HEK293 (cell line): Measurements from ENCODE around the gene ENOX2.
A peak's percentile ranks its signal among the peaks of the same experiment; 100 is the strongest.

Source experiments
- CTCF ChIA-PET: fragments of 350-600 bp; formaldehyde crosslinking; extraction: SDS; loops from one replicate; lab custom pipeline; 2021; ENCODE audit warnings: antibody characterized with exemption; lab: Yijun Ruan, JAX
- POLR2A ChIA-PET: fragments of 300-600 bp; formaldehyde crosslinking; extraction: SDS; loops from one replicate; lab custom pipeline; 2020; ENCODE audit warnings: antibody characterized with exemption, inconsistent platforms; lab: Yijun Ruan, JAX
- H3K27ac ChIP-seq: fragments of 200-500 bp; sonication (Bioruptor generic); 2 replicates; pipeline ENCODE4 v1.5.1; 2014; ENCODE audit warnings: low read depth, low read length, control low read depth, inconsistent platforms; ENCODE audit errors: extremely low read depth
- H3K36me3 ChIP-seq, 2 experiments: fragments of 200-500 bp in 1 of 2; sonication (Bioruptor generic) in 1 of 2; 1 replicate in 1 of 2; 2 replicates in 1 of 2; pipeline ENCODE4 v1.5.1; 2014 to 2017; ENCODE audit warnings: inconsistent platforms in 2 of 2, low read length in 2 of 2; ENCODE audit not compliant: control insufficient read depth in 2 of 2, insufficient read depth in 1 of 2
- H3K4me1 ChIP-seq: fragments of 200-500 bp; sonication (Bioruptor generic); 2 replicates; pipeline ENCODE4 v1.5.1; 2014; ENCODE audit warnings: mild to moderate bottlenecking, low read length, inconsistent platforms; ENCODE audit not compliant: control insufficient read depth, insufficient read depth
- H3K4me3 ChIP-seq: 2 replicates; pipeline ENCODE4 v1.5.1; 2011; ENCODE audit warnings: low read depth, mild to moderate bottlenecking, control low read depth, low read length, moderate library complexity
- H3K9me3 ChIP-seq: fragments of 200-500 bp; sonication (Bioruptor generic); 2 replicates; pipeline ENCODE4 v1.5.1; 2014; ENCODE audit warnings: low read depth, low read length, inconsistent platforms; ENCODE audit not compliant: control insufficient read depth, insufficient read depth
- FEZF1 ChIP-seq: fragments of 450-650 bp; formaldehyde crosslinking; IDR thresholded peaks from 2 replicates; pipeline ENCODE4 v1.5.1; 2016; ENCODE audit warnings: missing biosample characterization, missing genetic modification characterization
- GFI1B ChIP-seq: fragments of 450-650 bp; formaldehyde crosslinking; IDR thresholded peaks from 2 replicates; pipeline ENCODE4 v1.5.1; 2016; ENCODE audit warnings: missing biosample characterization, missing genetic modification characterization
- PRDM1 ChIP-seq: fragments of 450-650 bp; formaldehyde crosslinking; IDR thresholded peaks from 2 replicates; pipeline ENCODE4; 2016; ENCODE audit warnings: missing biosample characterization, missing genetic modification characterization
- PRDM6 ChIP-seq: fragments of 450-650 bp; formaldehyde crosslinking; IDR thresholded peaks from 2 replicates; pipeline ENCODE4 v1.5.1; 2017; ENCODE audit warnings: missing biosample characterization, missing genetic modification characterization
- SP3 ChIP-seq: fragments of 450-650 bp; formaldehyde crosslinking; IDR thresholded peaks from 2 replicates; pipeline ENCODE4 v1.5.1; 2016; ENCODE audit warnings: missing biosample characterization, missing genetic modification characterization
- ZNF239 ChIP-seq: fragments of 450-650 bp; formaldehyde crosslinking; IDR thresholded peaks from 2 replicates; pipeline ENCODE4 v1.5.1; 2016; ENCODE audit warnings: missing biosample characterization, missing genetic modification characterization
- ZNF335 ChIP-seq: fragments of 450-650 bp; formaldehyde crosslinking; conservative IDR thresholded peaks from 2 replicates; pipeline ENCODE4 v1.5.1; 2016; ENCODE audit warnings: missing biosample characterization, missing genetic modification characterization
- ZNF544 ChIP-seq: fragments of 450-650 bp; formaldehyde crosslinking; IDR thresholded peaks from 2 replicates; pipeline ENCODE4 v1.5.0; 2017; ENCODE audit warnings: missing biosample characterization, missing genetic modification characterization
- ZNF548 ChIP-seq: fragments of 450-650 bp; formaldehyde crosslinking; IDR thresholded peaks from 2 replicates; pipeline ENCODE4 v1.5.1; 2016; ENCODE audit warnings: missing biosample characterization, missing genetic modification characterization
- ZNF596 ChIP-seq: fragments of 450-650 bp; IDR thresholded peaks from 2 replicates; pipeline ENCODE4 v1.5.0; 2018; ENCODE audit warnings: missing biosample characterization, mild to moderate bottlenecking, missing genetic modification characterization, moderate library complexity
- ZNF623 ChIP-seq: fragments of 450-650 bp; formaldehyde crosslinking; IDR thresholded peaks from 2 replicates; pipeline ENCODE4 v1.5.1; 2016; ENCODE audit warnings: missing biosample characterization, missing genetic modification characterization

ENOX2 gene

GRCh38 chrX:130885996-130886395 is 17.0 kb downstream of the ENOX2 start:
- ChIA-PET CTCF (interaction anchor here (0.5 to 1.2 kb wide), 5 partner anchors 8 to 756 kb away, joined by 3 to 6 read pairs (median 4); no protein-coding TSS in a partner anchor), POLR2A (no interaction called here)
- TF ChIP-seq ZNF335 (peak; percentile 13; the same call in 1 of the 2 replicates), ZNF623 (tag by site-specific recombination) (no peak)
- TF ChIP-seq, all 188 proteins: peak for 1

GRCh38 chrX:130885508-130885907 is 17.5 kb downstream of the ENOX2 start:
- Histone ChIP-seq H3K4me1 (peaks cover 3% of the 10 kb centered on the region), H3K27ac (no peak overlapping the region), H3K9me3 (no peaks in the 10 kb centered on the region), H3K36me3 (no peaks in the 10 kb centered on the region), H3K4me3 (no peak overlapping the region)
- ChIA-PET CTCF (interaction anchor here (0.9 to 1.2 kb wide), 2 partner anchors 10 to 47 kb away, joined by 4 to 6 read pairs; no protein-coding TSS in a partner anchor), POLR2A (no interaction called here)
- TF ChIP-seq PRDM6 (0 out of 2 replicates have a peak, but pooled peaks have one; percentile 9), ZNF239 (no peak)

More at GRCh38 chrX:130885996-130886395, 17.0 kb downstream of the ENOX2 start:
- no peak overlapping the region for H3K4me3 ChIP-seq
- no peaks in the 10 kb centered on the region for H3K36me3 ChIP-seq
- peaks cover 3% of the 10 kb centered on the region for H3K4me1 ChIP-seq
- no peak overlapping the region for H3K27ac ChIP-seq
- no peaks in the 10 kb centered on the region for H3K9me3 ChIP-seq

- H3K4me1 ChIP-seq: peaks cover 8% of the 10 kb centered on the region
- no peak overlapping the region for H3K27ac ChIP-seq
- no peak overlapping the region for H3K4me3 ChIP-seq
- 0 out of 2 replicates have a peak, but pooled peaks have one; percentile 19 for TF ChIP-seq ZNF596 (tag by site-specific recombination)
- no peak for TF ChIP-seq ZNF548 (tag by site-specific recombination)
- ChIA-PET POLR2A (no interaction called here), CTCF (no interaction called here)
- H3K9me3 ChIP-seq: no peaks in the 10 kb centered on the region
- no peaks in the 10 kb centered on the region for H3K36me3 ChIP-seq
These were observed 18.4 kb downstream of the ENOX2 start for GRCh38 chrX:130884627-130885026.

GRCh38 chrX:130879869-130880268 is 23.1 kb downstream of the ENOX2 start:
- H3K9me3 ChIP-seq: peaks cover 3% of the 10 kb centered on the region
- H3K4me1 ChIP-seq: peaks cover 5% of the 10 kb centered on the region; the same call in 1 of the 2 replicates
- POLR2A ChIA-PET: no interaction called here
- CTCF ChIA-PET: interaction anchor here (0.6 to 0.7 kb wide), 2 partner anchors 37 to 689 kb away, joined by 3 to 4 read pairs; no protein-coding TSS in a partner anchor
- H3K27ac ChIP-seq: no peak overlapping the region
- H3K4me3 ChIP-seq: no peak overlapping the region
- H3K36me3 ChIP-seq: no peaks in the 10 kb centered on the region
- 0 out of 2 replicates have a peak, but pooled peaks have one; percentile 36 for TF ChIP-seq PRDM1
- TF ChIP-seq SP3 (tag by site-specific recombination): no peak

GRCh38 chrX:130878350-130879341 is 24.4 kb downstream of the ENOX2 start:
- no peaks in the 10 kb centered on the region for H3K36me3 ChIP-seq
- peaks cover 3% of the 10 kb centered on the region for H3K9me3 ChIP-seq
- CTCF ChIA-PET: interaction anchor here (0.6 kb wide), 2 partner anchors 8 to 565 kb away, joined by 3 to 6 read pairs; no protein-coding TSS in a partner anchor
- H3K27ac ChIP-seq: no peak overlapping the region
- POLR2A ChIA-PET: no interaction called here
- H3K4me3 ChIP-seq: no peak overlapping the region
- H3K4me1 ChIP-seq: peaks cover 5% of the 10 kb centered on the region; the same call in 1 of the 2 replicates
- TF ChIP-seq GFI1B (tag by site-specific recombination): no peak
- TF ChIP-seq FEZF1 (tag by site-specific recombination): 0 out of 2 replicates have a peak, but pooled peaks have one; percentile 13
- TF ChIP-seq ZNF544 (tag by site-specific recombination): no peak
- TF ChIP-seq, all 188 proteins: peak for 1
